PC-3 (cell line): Measurements from ENCODE around the gene STRAP. TPM values are rescaled to one million over a fixed set of nuclear protein-coding genes. Genes with fewer than 3 reads are reported as not detected.
A peak's percentile ranks its signal among the peaks of the same experiment; 100 is the strongest.

Experiments used
- ATAC-seq: fragments of 200-7000 bp; cut with Tn5 transposase; 2 replicates; pipeline ENCODE4 v1.9.1; 2020; ENCODE audit warnings: mild to moderate bottlenecking, moderate library complexity
- BruUV-seq: library from RNA; stranded (reverse); fragments of 400-500 nt; replicated peaks from 2 replicates; lab custom pipeline; 2021; lab: Mats Ljungman, UMichigan
- CTCF ChIA-PET: fragments of 300-600 bp; sonication (Branson Sonifier 250); formaldehyde crosslinking; loops from one replicate; lab custom pipeline; 2022; ENCODE audit warnings: antibody characterized with exemption; lab: Charles Lee
- POLR2A ChIA-PET: fragments of 300-600 bp; sonication (Branson Sonifier 250); formaldehyde crosslinking; loops from one replicate; lab custom pipeline; 2022; ENCODE audit warnings: antibody characterized with exemption; ENCODE audit not compliant: unreplicated experiment; lab: Charles Lee
- DNase-seq: peaks from one replicate; pipeline ENCODE4 v3.0.0-alpha.2; 2015
- H2AFZ ChIP-seq: fragments of 300-600 bp; sonication (generic); 2 replicates; pipeline ENCODE4 v1.6.0; 2016; ENCODE audit warnings: antibody characterized with exemption, low read length
- H3F3A ChIP-seq: fragments of 300-600 bp; sonication (generic); one replicate; pipeline ENCODE4 v1.6.0; 2017; ENCODE audit warnings: antibody characterized with exemption, low read length, control low read depth, mild to moderate bottlenecking; ENCODE audit not compliant: unreplicated experiment
- H3K27ac ChIP-seq: fragments of 300-600 bp; sonication (generic); 2 replicates; pipeline ENCODE4 v1.5.1; 2016; ENCODE audit warnings: mild to moderate bottlenecking, low read length
- H3K27me3 ChIP-seq: fragments of 300-600 bp; sonication (generic); 2 replicates; pipeline ENCODE4 v1.6.1; 2016; ENCODE audit warnings: low read length, mixed read lengths
- H3K36me3 ChIP-seq: fragments of 300-600 bp; sonication (generic); 2 replicates; pipeline ENCODE4 v1.6.1; 2016; ENCODE audit warnings: low read depth, mixed run types, low read length, mixed read lengths
- H3K4me1 ChIP-seq: fragments of 300-600 bp; sonication (generic); 2 replicates; pipeline ENCODE4 v1.5.1; 2016; ENCODE audit warnings: low read length; ENCODE audit not compliant: insufficient read depth
- H3K4me2 ChIP-seq: fragments of 300-600 bp; sonication (generic); 2 replicates; pipeline ENCODE4 v1.6.0; 2016; ENCODE audit warnings: low read length
- H3K4me3 ChIP-seq: fragments of 300-600 bp; sonication (generic); 2 replicates; pipeline ENCODE4 v1.5.1; 2016; ENCODE audit warnings: mild to moderate bottlenecking, low read length, mixed read lengths
- H3K79me2 ChIP-seq: fragments of 300-600 bp; sonication (generic); 2 replicates; pipeline ENCODE4 v1.6.1; 2017; ENCODE audit warnings: low read length, mixed read lengths
- H3K9ac ChIP-seq: fragments of 300-600 bp; sonication (generic); 2 replicates; pipeline ENCODE4 v1.6.0; 2016; ENCODE audit warnings: mild to moderate bottlenecking, low read length
- H3K9me2 ChIP-seq: fragments of 300-600 bp; sonication (generic); replicated peaks from 2 replicates; pipeline ENCODE4 v1.6.1; 2016; ENCODE audit warnings: mixed run types, low read length, mixed read lengths
- H3K9me3 ChIP-seq: fragments of 300-600 bp; sonication (generic); 2 replicates; pipeline ENCODE4 v1.6.1; 2016; ENCODE audit warnings: low read length, mixed read lengths
- H4K20me1 ChIP-seq: fragments of 300-600 bp; sonication (generic); 2 replicates; pipeline ENCODE4 v1.6.1; 2016; ENCODE audit warnings: low read length, mixed read lengths
- EZH2 ChIP-seq: fragments of 300-600 bp; sonication (generic); IDR thresholded peaks from one replicate; pipeline ENCODE4 v1.6.1; 2017; ENCODE audit warnings: antibody characterized with exemption, mild to moderate bottlenecking, low read length; ENCODE audit not compliant: unreplicated experiment
- EZH2phosphoT487 ChIP-seq: fragments of 300-600 bp; sonication (generic); IDR thresholded peaks from 2 replicates; pipeline ENCODE4 v1.6.1; 2018; ENCODE audit warnings: mild to moderate bottlenecking, antibody characterized with exemption, low read length, borderline replicate concordance
- intact Hi-C: fragments of 100-400 bp; cut with micrococcal nuclease; formaldehyde crosslinking; loops from 2 replicates; pipeline ENCODE4 v1.9.0; 2023
- total RNA-seq: library from RNA; depleted of rRNA; stranded (reverse); fragments of >200 nt; gene quantifications from 2 replicates; pipeline ENCODE4 v1.2.3, GENCODE V29; 2014
- TF ChIP-seq, protein P1 (sequence below): fragments of 300-600 bp; sonication (generic); conservative IDR thresholded peaks from 2 replicates; pipeline ENCODE4 v1.5.1; 2017; ENCODE audit warnings: antibody characterized with exemption, low read depth, mild to moderate bottlenecking, low read length

Gene STRAP
- total RNA-seq, 1 experiment from 2014 or later, result 80.4 TPM

DNA sequence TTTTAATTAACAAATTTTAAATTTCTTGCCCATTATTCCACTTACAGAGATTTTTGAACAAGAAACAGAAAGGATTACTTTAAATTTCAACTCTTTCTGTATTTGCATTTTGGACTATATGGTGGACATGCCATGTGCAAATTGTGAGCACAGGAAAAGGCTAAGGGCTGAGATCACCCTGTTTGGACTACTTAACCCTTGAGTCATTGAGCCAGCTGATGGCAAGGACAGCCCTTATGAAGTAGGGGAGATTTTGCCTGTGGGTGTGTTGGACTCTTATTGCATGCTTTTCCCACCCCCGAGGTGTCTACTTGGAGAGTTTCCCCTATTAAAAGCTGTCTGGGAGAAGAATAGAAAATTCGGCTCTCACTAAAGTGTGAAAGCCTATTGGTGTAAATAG is 46.2 kb downstream of the STRAP start:
- Histone ChIP-seq H3K79me2 (no peaks in the 10 kb centered on the region), H3K4me3 (no peak overlapping the region), H3K27me3 (no peaks in the 10 kb centered on the region), H3F3A (no peaks in the 10 kb centered on the region), H2AFZ (no peak overlapping the region), H4K20me1 (no peaks in the 10 kb centered on the region), H3K9me3 (no peaks in the 10 kb centered on the region), H3K9me2 (no peaks in the 10 kb centered on the region), H3K4me1 (peaks cover 9% of the 10 kb centered on the region), H3K36me3 (no peaks in the 10 kb centered on the region), H3K9ac (no peak overlapping the region), H3K27ac (no peak overlapping the region), H3K4me2 (peak overlapping the region; percentile 34; the same call in 1 of the 2 replicates)
- TF ChIP-seq, protein P1, sequence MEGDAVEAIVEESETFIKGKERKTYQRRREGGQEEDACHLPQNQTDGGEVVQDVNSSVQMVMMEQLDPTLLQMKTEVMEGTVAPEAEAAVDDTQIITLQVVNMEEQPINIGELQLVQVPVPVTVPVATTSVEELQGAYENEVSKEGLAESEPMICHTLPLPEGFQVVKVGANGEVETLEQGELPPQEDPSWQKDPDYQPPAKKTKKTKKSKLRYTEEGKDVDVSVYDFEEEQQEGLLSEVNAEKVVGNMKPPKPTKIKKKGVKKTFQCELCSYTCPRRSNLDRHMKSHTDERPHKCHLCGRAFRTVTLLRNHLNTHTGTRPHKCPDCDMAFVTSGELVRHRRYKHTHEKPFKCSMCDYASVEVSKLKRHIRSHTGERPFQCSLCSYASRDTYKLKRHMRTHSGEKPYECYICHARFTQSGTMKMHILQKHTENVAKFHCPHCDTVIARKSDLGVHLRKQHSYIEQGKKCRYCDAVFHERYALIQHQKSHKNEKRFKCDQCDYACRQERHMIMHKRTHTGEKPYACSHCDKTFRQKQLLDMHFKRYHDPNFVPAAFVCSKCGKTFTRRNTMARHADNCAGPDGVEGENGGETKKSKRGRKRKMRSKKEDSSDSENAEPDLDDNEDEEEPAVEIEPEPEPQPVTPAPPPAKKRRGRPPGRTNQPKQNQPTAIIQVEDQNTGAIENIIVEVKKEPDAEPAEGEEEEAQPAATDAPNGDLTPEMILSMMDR, result no peak
- TF ChIP-seq EZH2phosphoT487 (no peak), EZH2 (no peak)
- intact Hi-C loops, result no loop called here
- ChIA-PET POLR2A (no interaction called here), CTCF (no interaction called here)
- DNase-seq, result peak; percentile 64
- ATAC-seq, result peak; percentile 49
- no TSS peak for BruUV-seq

DNA sequence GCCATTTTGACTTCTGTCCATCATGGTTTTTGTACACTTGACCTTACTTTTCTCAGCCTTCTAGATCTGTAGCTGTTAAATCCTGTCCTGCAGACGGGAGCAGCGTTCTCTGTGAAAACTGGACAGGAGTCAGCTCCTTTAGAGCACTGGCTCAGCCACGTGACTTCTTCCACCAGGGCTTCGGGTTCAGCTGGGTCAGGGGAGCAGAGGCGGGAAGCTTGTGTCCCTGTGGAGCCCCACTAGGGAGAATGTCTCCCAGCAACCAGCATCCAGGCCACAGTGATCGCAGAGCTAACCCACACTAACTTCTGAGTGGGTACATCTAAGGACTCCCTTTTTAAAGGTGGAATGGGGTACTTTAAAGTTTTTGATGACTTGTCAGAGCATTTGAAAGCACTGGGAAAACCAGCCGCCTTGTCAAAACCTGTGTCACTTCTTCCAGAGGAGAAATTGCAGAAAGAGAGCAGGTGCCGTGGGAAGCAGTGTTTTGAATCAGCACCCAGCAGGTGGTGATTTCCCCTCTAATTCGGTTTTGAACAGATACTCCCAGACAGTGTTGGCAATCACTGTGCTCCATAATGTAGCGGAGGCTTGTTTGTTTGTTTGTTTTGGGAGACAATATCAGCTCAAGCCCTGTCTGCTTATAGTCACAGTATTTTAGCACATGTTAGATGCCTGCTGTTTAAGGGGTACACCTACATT is 46.8 kb downstream of the STRAP start:
- Histone ChIP-seq H3K9me2 (no peaks in the 10 kb centered on the region), H3K4me1 (peaks cover 9% of the 10 kb centered on the region), H3K4me2 (no peak overlapping the region), H3K9ac (no peak overlapping the region), H3K27me3 (no peaks in the 10 kb centered on the region), H2AFZ (no peak overlapping the region), H3K79me2 (no peaks in the 10 kb centered on the region), H3K27ac (no peak overlapping the region), H3K4me3 (no peak overlapping the region), H4K20me1 (no peaks in the 10 kb centered on the region), H3K36me3 (no peaks in the 10 kb centered on the region), H3K9me3 (no peaks in the 10 kb centered on the region), H3F3A (no peaks in the 10 kb centered on the region)
- DNase-seq, result no peak
- TF ChIP-seq EZH2 (no peak), EZH2phosphoT487 (no peak)
- TF ChIP-seq, protein P1, result no peak
- ChIA-PET CTCF (no interaction called here), POLR2A (no interaction called here)
- BruUV-seq, result no TSS peak
- intact Hi-C loops, result no loop called here
- ATAC-seq, result no peak

DNA sequence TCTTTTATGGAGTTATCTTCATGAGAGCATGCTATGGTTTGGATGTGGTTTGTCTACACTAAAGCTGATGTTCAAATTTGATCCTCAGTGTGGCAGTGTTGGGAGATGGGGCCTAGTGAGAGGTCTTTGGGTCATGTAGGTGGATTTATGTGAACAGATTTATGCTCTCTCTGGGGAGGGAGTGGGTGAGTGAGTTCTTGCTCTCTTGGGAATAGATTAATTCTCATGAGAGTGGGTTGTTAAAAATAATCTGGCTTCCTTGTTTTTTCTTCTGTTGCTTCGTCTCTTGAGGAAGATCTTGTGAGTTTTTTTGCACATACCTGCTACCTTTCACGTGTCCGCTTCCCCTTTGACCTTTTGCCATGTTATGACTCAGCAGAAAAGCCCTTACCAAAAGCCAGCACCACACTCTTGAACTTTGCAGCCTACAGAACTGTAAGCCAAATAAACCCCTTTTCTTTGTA is 49.4 kb downstream of the STRAP start:
- Histone ChIP-seq H3F3A (no peaks in the 10 kb centered on the region), H4K20me1 (no peaks in the 10 kb centered on the region), H3K27me3 (no peaks in the 10 kb centered on the region), H3K9me3 (no peaks in the 10 kb centered on the region), H3K4me3 (no peak overlapping the region), H3K36me3 (no peaks in the 10 kb centered on the region), H3K4me2 (no peak overlapping the region), H3K4me1 (peaks cover 9% of the 10 kb centered on the region), H3K27ac (no peak overlapping the region), H3K79me2 (no peaks in the 10 kb centered on the region), H3K9ac (no peak overlapping the region), H3K9me2 (no peaks in the 10 kb centered on the region), H2AFZ (no peak overlapping the region)
- DNase-seq (peak; percentile 15), ATAC-seq (no peak)
- no TSS peak for BruUV-seq
- TF ChIP-seq, protein P1, result no peak; the same call in 1 of the 2 replicates
- TF ChIP-seq EZH2 (no peak), EZH2phosphoT487 (no peak)
- POLR2A ChIA-PET, result no interaction called here
- CTCF ChIA-PET, result no interaction called here
- intact Hi-C loops, result no loop called here
